Anterior cingulate cortex (tissue), 58 donors: ENCODE data around the gene DNASE1L3.

Experiments used
- DNase-seq, 58 donors: peaks; one replicate each; lab custom pipeline; 2025; lab: John Stamatoyannopoulos, UW

Gene DNASE1L3

GRCh38 chr3:58180099-58180880 lies 30.5 kb downstream of the DNASE1L3 start:
- DNase-seq, result no peak

- no peak for DNase-seq
These were observed 31.3 kb downstream of the DNASE1L3 start for GRCh38 chr3:58179235-58180098.

DNA sequence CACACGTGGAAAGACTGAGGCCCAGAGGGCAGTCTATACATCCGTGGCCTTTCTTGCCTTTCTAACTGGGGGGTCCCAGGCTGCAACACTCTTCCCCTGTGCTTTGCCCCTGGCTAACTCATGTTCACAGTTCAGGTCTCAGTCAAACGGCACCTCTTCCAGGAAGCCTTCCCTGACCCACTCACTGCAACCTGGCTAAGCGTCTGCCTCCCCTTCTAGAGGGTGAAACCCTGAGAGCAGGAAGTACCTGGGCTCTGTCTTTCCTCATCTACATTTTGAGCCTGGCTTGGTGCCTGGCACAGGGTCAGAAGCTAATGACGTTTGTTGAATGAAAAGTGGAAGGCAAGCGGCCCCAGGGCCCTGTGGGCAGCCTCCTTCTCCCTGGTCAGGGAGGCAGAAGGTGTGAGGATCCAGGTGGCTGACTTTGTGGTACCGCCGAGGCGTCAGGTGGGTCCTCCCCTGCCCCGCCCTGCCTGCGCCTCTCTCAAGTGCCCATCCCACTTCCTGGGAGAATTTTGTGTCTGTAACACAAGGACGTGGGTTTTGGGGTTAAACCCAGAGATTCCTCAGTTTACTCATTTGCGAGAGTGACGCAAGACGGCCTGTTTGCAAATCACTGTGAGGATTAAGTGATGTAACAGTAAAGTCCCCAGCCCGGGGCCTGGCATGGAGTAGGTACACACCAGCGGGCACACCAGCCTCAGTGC lies 32.1 kb downstream of the DNASE1L3 start:
- no peak for DNase-seq

- DNase-seq, result peak in 57 of 58 donors; percentile 11 to 92 (median 72)
These were observed 32.8 kb downstream of the DNASE1L3 start for GRCh38 chr3:58177747-58178527.

DNA sequence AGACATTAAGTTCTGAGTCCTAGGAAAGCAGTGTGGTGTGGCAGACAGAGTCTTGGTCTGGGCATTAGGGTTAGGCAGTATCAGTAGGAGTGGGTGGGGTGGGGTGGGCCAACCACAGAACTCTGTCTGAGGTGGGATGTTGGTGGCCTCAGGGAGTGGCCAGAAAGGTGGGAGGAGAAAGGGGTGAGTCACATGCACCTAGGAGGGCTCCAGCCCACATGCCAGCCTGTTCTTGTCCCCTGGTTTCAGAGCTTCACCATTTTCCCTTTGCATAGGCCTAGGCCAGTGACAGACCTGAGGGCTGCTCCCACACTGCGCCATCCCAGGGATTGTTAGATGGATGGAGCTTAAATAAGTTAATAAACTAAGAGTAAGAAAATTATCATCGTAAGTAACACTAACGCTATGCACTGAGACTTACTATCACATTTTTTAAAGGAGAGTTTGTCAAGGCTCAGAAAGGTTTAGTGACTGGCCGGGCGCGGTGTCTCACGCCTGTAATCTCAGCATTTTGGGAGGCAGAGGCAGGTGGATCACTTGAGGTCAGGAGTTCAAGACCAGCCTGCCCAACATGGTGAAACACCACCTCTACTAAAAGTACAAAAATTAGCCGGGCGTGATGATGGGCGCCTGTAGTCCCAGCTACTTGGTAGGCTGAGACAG lies 33.8 kb downstream of the DNASE1L3 start:
- no peak for DNase-seq

DNA sequence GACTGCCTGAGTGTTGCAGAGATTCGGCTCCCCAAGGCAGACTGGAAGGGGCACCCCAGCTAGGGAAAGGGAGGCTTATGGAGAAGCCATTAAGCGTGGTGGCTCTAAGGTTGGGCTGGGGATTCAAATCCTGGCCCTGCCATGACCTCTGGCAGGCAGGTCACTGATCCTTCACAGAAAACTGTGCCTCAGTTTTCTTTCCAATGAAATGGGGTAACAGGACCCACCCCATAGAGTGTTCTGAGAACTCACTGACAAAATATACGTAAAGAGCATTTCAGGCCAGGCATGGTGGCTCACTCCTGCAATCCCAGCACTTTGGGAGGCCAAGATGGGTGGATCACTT lies 34.6 kb downstream of the DNASE1L3 start:
- DNase-seq, result no peak

GRCh38 chr3:58175437-58176184 lies 35.2 kb downstream of the DNASE1L3 start:
- peak in 1 of 58 donors; percentile 14 for DNase-seq

- no peak for DNase-seq
These were observed 35.7 kb downstream of the DNASE1L3 start for GRCh38 chr3:58175187-58175436.

DNA sequence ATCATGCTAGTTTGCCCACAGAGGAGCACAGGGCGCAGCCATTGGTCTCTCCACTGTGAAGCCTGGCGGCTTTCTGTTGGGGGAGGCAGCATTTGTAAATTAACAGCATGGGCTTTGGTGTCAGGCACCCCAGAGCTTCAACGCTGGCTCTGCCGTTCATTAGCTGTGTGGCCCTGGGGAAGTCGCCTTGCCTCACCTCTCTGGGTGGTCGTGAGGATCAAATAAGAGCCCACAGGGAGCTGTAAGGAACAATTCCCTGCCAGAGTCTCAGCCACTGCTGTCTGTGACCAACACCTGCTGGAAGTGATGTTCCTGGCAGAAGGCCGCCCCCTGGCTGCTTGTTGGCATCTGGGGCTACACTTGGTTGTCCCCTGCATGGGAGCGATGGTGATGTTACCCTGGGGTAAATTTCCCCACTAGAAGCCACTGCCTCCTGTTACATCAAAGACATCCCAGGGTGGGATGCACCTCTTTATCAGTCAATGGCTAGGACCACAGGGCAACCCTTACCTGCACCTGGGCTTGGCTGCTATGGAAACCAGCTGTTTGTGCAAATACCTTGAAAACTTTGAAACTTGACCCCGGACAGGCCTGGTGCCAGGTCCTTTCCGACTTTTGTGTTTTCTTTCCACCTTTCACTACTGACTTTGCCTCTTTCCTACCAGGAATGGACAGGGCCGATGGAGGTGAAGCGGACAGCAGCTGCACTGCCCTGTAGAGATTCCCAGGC lies 36.9 kb downstream of the DNASE1L3 start:
- peak in 11 of 58 donors; percentile 9 to 34 (median 17) for DNase-seq

DNA sequence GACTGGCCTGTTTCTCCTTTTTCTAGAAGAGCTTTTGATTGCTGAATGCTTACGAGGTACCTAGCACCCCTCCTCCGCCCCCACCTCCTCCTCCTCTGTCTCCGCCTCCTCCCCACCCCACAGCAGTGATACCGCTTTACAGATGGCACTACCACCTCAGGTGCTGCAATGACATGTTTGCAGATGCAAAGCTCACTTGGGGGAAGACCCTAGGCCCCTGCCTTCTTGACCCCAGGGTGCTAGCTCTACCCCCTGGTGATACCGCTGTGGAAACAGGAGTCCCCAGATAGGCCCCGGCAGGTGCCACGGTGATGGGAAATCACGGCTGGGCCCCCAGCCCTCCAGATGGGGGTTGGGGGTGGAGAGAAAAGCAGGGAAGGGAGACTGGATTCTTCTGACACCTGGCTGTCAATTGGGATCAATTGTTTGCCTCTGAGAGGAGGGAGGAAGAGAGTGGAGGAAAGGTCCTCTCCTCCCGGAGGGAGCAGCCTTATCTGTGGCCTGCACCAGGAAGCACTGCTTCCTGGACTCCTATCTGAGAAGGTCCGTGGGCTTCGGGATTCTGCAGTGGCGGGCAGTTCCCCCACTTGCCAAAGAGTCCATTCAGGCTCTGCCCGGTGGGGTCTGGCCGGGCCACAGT lies 37.6 kb downstream of the DNASE1L3 start:
- no peak for DNase-seq

- no peak for DNase-seq
These were observed 39.6 kb downstream of the DNASE1L3 start for GRCh38 chr3:58171126-58171525.

- no peak for DNase-seq
These were observed 40.4 kb downstream of the DNASE1L3 start for GRCh38 chr3:58170376-58170775.

GRCh38 chr3:58169371-58169770 lies 41.4 kb downstream of the DNASE1L3 start:
- DNase-seq, result no peak

GRCh38 chr3:58168498-58168897 lies 42.3 kb downstream of the DNASE1L3 start:
- DNase-seq, result no peak

DNA sequence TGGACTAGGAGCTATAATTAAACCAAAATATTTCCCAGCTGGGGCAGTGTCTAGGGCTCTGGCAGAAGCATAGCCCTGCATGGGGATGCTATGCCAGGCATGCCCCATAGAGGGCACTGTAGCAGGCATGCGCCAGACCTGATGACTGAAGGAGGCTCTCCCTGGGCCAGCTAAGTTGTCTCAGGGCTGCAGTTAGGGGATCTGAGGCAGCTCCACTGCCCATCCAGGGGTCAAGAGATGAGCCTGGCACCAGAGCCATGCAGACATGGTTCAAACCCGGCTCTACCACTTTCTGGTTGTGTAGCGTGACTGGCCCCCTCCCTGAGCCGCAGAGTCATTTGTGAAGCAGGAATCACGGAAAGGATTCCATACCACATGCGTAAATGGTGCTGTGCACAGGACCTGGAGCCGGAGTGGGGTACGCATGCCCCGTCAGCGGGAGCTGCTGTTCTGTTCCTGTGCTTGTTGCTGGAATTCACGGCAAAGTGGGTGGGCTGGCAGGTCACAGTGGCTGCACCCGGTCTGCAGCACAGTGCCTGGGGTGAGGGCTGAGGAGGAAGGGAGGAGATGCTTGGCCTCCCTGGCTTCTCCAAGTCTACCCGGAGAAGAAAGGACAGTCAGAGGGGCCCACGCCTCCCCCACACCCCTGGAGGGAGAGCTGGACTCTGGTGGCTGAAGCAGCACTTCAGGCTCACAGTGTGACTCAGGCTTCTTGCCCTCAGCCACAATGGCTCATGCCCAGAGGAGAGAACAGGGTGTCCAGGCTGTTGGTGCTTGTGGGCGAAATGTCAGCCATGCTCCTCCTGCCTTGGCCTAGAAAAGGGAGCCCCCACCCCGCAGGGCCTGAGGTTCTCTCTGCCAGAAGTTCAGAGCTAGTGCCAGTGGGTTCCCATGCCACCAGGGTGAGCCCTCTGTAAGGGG lies 43.1 kb downstream of the DNASE1L3 start:
- peak in 49 of 58 donors; percentile 2 to 70 (median 24) for DNase-seq

GRCh38 chr3:58164906-58165821 lies 45.6 kb downstream of the DNASE1L3 start:
- DNase-seq, result no peak
